K562 (cell line): ENCODE measurements around the gene IL10RB. TPM values are rescaled to one million over a fixed set of nuclear protein-coding genes. Genes with fewer than 3 reads are reported as not detected.

Source experiments
- ATAC-seq: fragments of 200-7000 bp; cut with Tn5 transposase; 3 replicates; pipeline ENCODE4 v1.9.1; 2020; ENCODE audit warnings: moderate library complexity
- BruUV-seq: library from RNA; stranded (reverse); fragments of 400-500 nt; replicated peaks from 2 replicates; lab custom pipeline; 2021; lab: Mats Ljungman, UMichigan
- CTCF ChIA-PET: fragments of 300-600 bp; formaldehyde crosslinking; extraction: SDS; loops from one replicate; lab custom pipeline; 2021; ENCODE audit warnings: low intra/inter-chr PET ratio; lab: Yijun Ruan, JAX
- POLR2A ChIA-PET: fragments of 300-600, 350-650 bp; sonication (Branson Sonifier 250); formaldehyde crosslinking; extraction: SDS; loops from one replicate; lab custom pipeline; 2021; ENCODE audit warnings: antibody characterized with exemption, inconsistent platforms; lab: Yijun Ruan, JAX
- DNase-seq, 4 experiments: peaks; one replicate each; pipeline versions ENCODE4 v3.0.0 to v3.0.0-alpha.2; 2011 to 2018; ENCODE audit warnings: low spot score in 3 of 4, mixed read lengths in 3 of 4; ENCODE audit errors: extremely low read depth in 1 of 4
- FAIRE-seq: peaks from 2 replicates; lab custom pipeline; 2011; peaks lifted over from hg19 to GRCh38; lab: Jason Lieb, UNC
- H2AFZ ChIP-seq: 2 replicates; pipeline ENCODE4 v1.6.0; 2011; ENCODE audit warnings: low read depth, low read length, control low read depth, inconsistent platforms
- H3K27ac ChIP-seq: fragments of 200-600 bp; 3 replicates; pipeline ENCODE4 v1.8.0; 2011; ENCODE audit warnings: low read depth, mild to moderate bottlenecking, control low read depth, inconsistent platforms, low read length, moderate library complexity, mixed read lengths; ENCODE audit errors: extremely low read depth
- H3K27me3 ChIP-seq, 2 experiments: fragments of 300-600 bp in 1 of 2; 2 replicates in 1 of 2; 3 replicates in 1 of 2; pipeline versions ENCODE4 v1.6.0 to v1.8.0; 2011; ENCODE audit warnings: inconsistent platforms in 2 of 2, low read length in 2 of 2, mild to moderate bottlenecking in 1 of 2, mixed read lengths in 1 of 2, moderate library complexity in 1 of 2; ENCODE audit not compliant: control insufficient read depth in 2 of 2, insufficient read depth in 2 of 2
- H3K36me3 ChIP-seq: fragments of 300-600 bp; 3 replicates; pipeline ENCODE4 v1.8.0; 2011; ENCODE audit warnings: mild to moderate bottlenecking, low read length, inconsistent platforms; ENCODE audit not compliant: control insufficient read depth, insufficient read depth
- H3K4me1 ChIP-seq, 2 experiments: fragments of 200-600 bp in 1 of 2; replicated peaks in 1 of 2; 2 replicates in 1 of 2; 3 replicates in 1 of 2; pipeline versions ENCODE4 v1.5.1 to v1.8.0; 2011; ENCODE audit warnings: inconsistent platforms in 2 of 2, low read length in 2 of 2, mild to moderate bottlenecking in 1 of 2, mixed read lengths in 1 of 2, moderate library complexity in 1 of 2; ENCODE audit not compliant: control insufficient read depth in 2 of 2, insufficient read depth in 2 of 2
- H3K4me2 ChIP-seq: 2 replicates; pipeline ENCODE4 v1.6.1; 2011; ENCODE audit warnings: low read length, control low read depth, inconsistent platforms, mixed read lengths; ENCODE audit not compliant: insufficient read depth
- H3K4me3 ChIP-seq: fragments of 200-600 bp; sonication (generic), shearing (Covaris generic); 2 replicates; pipeline ENCODE4 v1.5.1; 2016; ENCODE audit warnings: control low read depth, inconsistent platforms
- H3K79me2 ChIP-seq: fragments of 200-600 bp; 3 replicates; pipeline ENCODE4 v1.8.0; 2011; ENCODE audit warnings: low read length, inconsistent platforms; ENCODE audit not compliant: control insufficient read depth, insufficient read depth
- H3K9ac ChIP-seq, 2 experiments: 2 replicates each; pipeline versions ENCODE4 v1.6.0 to v1.6.1; 2011; ENCODE audit warnings: low read depth in 2 of 2, low read length in 2 of 2, control low read depth in 1 of 2, inconsistent platforms in 1 of 2, mild to moderate bottlenecking in 1 of 2, mixed read lengths in 1 of 2; ENCODE audit not compliant: insufficient read depth in 1 of 2
- H3K9me1 ChIP-seq: one replicate; pipeline ENCODE4 v1.6.0; 2011; ENCODE audit warnings: inconsistent platforms, mild to moderate bottlenecking, low read length, moderate library complexity; ENCODE audit not compliant: control insufficient read depth, insufficient read depth
- H3K9me3 ChIP-seq: replicated peaks from 2 replicates; pipeline ENCODE4 v1.5.1; 2011; ENCODE audit warnings: low read depth, low read length, inconsistent platforms; ENCODE audit not compliant: control insufficient read depth, insufficient read depth
- H4K20me1 ChIP-seq: replicated peaks from 2 replicates; pipeline ENCODE4 v1.6.1; 2011; ENCODE audit warnings: low read length, inconsistent platforms, mixed read lengths; ENCODE audit not compliant: control insufficient read depth, insufficient read depth
- ARID2 ChIP-seq: fragments of 450-650 bp; IDR thresholded peaks from 2 replicates; pipeline ENCODE4 v1.6.1; 2017; ENCODE audit warnings: antibody characterized with exemption, mild to moderate bottlenecking
- CCNT2 ChIP-seq: IDR thresholded peaks from 2 replicates; pipeline ENCODE4 v1.6.1; 2011; ENCODE audit warnings: borderline replicate concordance, low read depth, mild to moderate bottlenecking, moderate library complexity, mixed read lengths, low read length; ENCODE audit not compliant: insufficient read length; ENCODE audit errors: extremely low read depth
- CEBPG ChIP-seq, 3 experiments: fragments of 200-800 bp in 1 of 3; sonication (Bioruptor generic) in 1 of 3; sonication (generic) in 1 of 3; formaldehyde crosslinking in 1 of 3; IDR thresholded peaks in 2 of 3; conservative IDR thresholded peaks in 1 of 3; 2 replicates each; pipeline versions ENCODE4 v1.6.1 to v1.8.0; 2016 to 2022; ENCODE audit warnings: missing compliant biosample characterization in 2 of 3, missing genetic modification characterization in 2 of 3, mild to moderate bottlenecking in 1 of 3, missing genetic modification reagents in 1 of 3
- CEBPZ ChIP-seq: fragments of 150-350 bp; IDR thresholded peaks from 2 replicates; pipeline ENCODE4 v1.6.1; 2014; ENCODE audit warnings: low read depth, mild to moderate bottlenecking, low read length, borderline replicate concordance
- FOXA1 ChIP-seq: fragments of 450-650 bp; IDR thresholded peaks from 2 replicates; pipeline ENCODE4 v1.6.1; 2016; ENCODE audit warnings: mild to moderate bottlenecking, borderline replicate concordance
- FOXJ2 ChIP-seq: fragments of 200-800 bp; sonication (Bioruptor generic); IDR thresholded peaks from 2 replicates; pipeline ENCODE4 v1.6.1; 2016; ENCODE audit warnings: missing genetic modification characterization, missing compliant biosample characterization
- FOXJ3 ChIP-seq: sonication (generic); formaldehyde crosslinking; IDR thresholded peaks from 2 replicates; pipeline ENCODE4 v1.4.0; 2020; ENCODE audit warnings: mild to moderate bottlenecking, missing genetic modification reagents
- HDAC1 ChIP-seq, 2 experiments: fragments of 450-650 bp; IDR thresholded peaks; 2 replicates each; pipeline ENCODE4 v1.6.1; 2016 to 2017; ENCODE audit warnings: inconsistent platforms in 1 of 2, mild to moderate bottlenecking in 1 of 2, moderate library complexity in 1 of 2
- HDAC3 ChIP-seq: fragments of 450-650 bp; IDR thresholded peaks from 2 replicates; pipeline ENCODE4 v1.6.1; 2018; ENCODE audit warnings: borderline replicate concordance, mild to moderate bottlenecking, moderate library complexity; ENCODE audit not compliant: partially characterized antibody
- KDM4B ChIP-seq, 2 experiments: fragments of 450-650 bp in 1 of 2; sonication (generic) in 1 of 2; IDR thresholded peaks; 2 replicates each; pipeline ENCODE4 v1.6.1; 2016 to 2017; ENCODE audit warnings: borderline replicate concordance in 2 of 2, antibody characterized with exemption in 1 of 2, low read depth in 1 of 2, mild to moderate bottlenecking in 1 of 2
- MEF2A ChIP-seq: IDR thresholded peaks from 2 replicates; pipeline ENCODE4 v1.6.1; 2011; ENCODE audit warnings: low read depth, mild to moderate bottlenecking, low read length, moderate library complexity; ENCODE audit not compliant: control insufficient read depth
- NCOA1 ChIP-seq: fragments of 450-650 bp; IDR thresholded peaks from 2 replicates; pipeline ENCODE4 v1.6.1; 2016; ENCODE audit warnings: low read depth
- RBM14 ChIP-seq: fragments of 200-400 bp; formaldehyde crosslinking; IDR thresholded peaks from 2 replicates; pipeline ENCODE4 v1.6.1; 2018; ENCODE audit warnings: low read depth, mild to moderate bottlenecking, low read length, moderate library complexity, borderline replicate concordance; ENCODE audit not compliant: insufficient read depth
- SNAPC5 ChIP-seq: fragments of 250-450 bp; sonication (Bioruptor Pico); IDR thresholded peaks from 2 replicates; pipeline ENCODE4 v1.8.0; 2021; ENCODE audit warnings: moderate library complexity, mild to moderate bottlenecking, inconsistent platforms
- TCF7L2 ChIP-seq: fragments of 150-350 bp; IDR thresholded peaks from 2 replicates; pipeline ENCODE4 v1.6.1; 2016; ENCODE audit warnings: low read depth, mild to moderate bottlenecking, low read length, moderate library complexity
- ZNF583 ChIP-seq: fragments of 250-450 bp; sonication (Bioruptor Pico); IDR thresholded peaks from 2 replicates; pipeline ENCODE4 v1.4.0; 2020
- WGBS: fragments of 100-300 bp; shearing (Covaris generic); methylation state at CpG from one replicate; pipeline ENCODE4 v1.1.6; 2016; ENCODE audit warnings: low coverage, mixed read lengths; ENCODE audit not compliant: insufficient coverage; ENCODE audit errors: missing lambda C conversion rate; 5-methylcytosine and 5-hydroxymethylcytosine counted together
- in situ Hi-C: fragments of 300-500 bp; cut with MboI; formaldehyde crosslinking; loops from 4 replicates; pipeline ENCODE4 v1.15.0; 2018; ENCODE audit warnings: inconsistent platforms, mixed read lengths
- intact Hi-C: fragments of 100-400 bp; cut with micrococcal nuclease; formaldehyde crosslinking; loops from 2 replicates; pipeline ENCODE4 v1.14.2; 2022
- polyA plus RNA-seq, 8 experiments: library from polyadenylated mRNA; depleted of rRNA in 4 of 8; stranded (reverse) in 5 of 8; unstranded in 3 of 8; fragments of >200 nt; fragmentation: Nextera tagmentation in 2 of 8; fragmentation: Illumina TruSeq in 1 of 8; extraction: Ambion mirVana in 2 of 8; extraction: Trizol in 1 of 8; gene quantifications; 2 replicates each; pipeline versions ENCODE4 v1.2.1 to v1.2.3, GENCODE V29; 2011 to 2014; ENCODE audit warnings: inconsistent platforms in 1 of 8, missing spikeins in 1 of 8
- total RNA-seq, 7 experiments: library from RNA; depleted of rRNA in 6 of 7; stranded (reverse); fragments of >200 nt in 6 of 7; fragmentation: Illumina TruSeq in 2 of 7; extraction: Trizol in 2 of 7; gene quantifications; 2 replicates each; pipeline versions ENCODE4 v1.2.1 to v1.2.3, GENCODE V29; 2011 to 2021; ENCODE audit warnings: low replicate concordance in 1 of 7

Gene IL10RB
- total and polyA plus RNA-seq, 9 of the 15 experiments (the other 6 are each of a cell fraction or from before 2014, with no cell fraction given), result 10.9 to 33.8 (median 23.0) TPM

- TF ChIP-seq HDAC3 (no peak), MEF2A (no peak), ARID2 (no peak), RBM14 (no peak), ZNF583 (CRISPR knock-in tag) (no peak), CCNT2 (no peak), FOXA1 (no peak), FOXJ2 (no peak), KDM4B (IDR thresholded peaks at IDR 0.05; ENCODE audit: borderline replicate concordance in 2 of 2, low read depth in 1 of 2) (no peak)
Observed at GRCh38 chr21:33264561-33264960, 1.6 kb upstream of the IL10RB start (continued).

GRCh38 chr21:33265664-33266049 is 510 bp upstream of the IL10RB start:
- in situ Hi-C loops, result no loop called here
- Histone ChIP-seq H3K9ac (peak overlapping the region; percentile 74 to 94), H3K79me2 (peaks cover 10% of the 10 kb centered on the region), H3K36me3 (peaks cover 22% of the 10 kb centered on the region; the same call in 1 of the 3 replicates), H4K20me1 (peaks cover 5% of the 10 kb centered on the region; the same call in 1 of the 2 replicates), H2AFZ (peak overlapping the region; percentile 90), H3K4me1 (peaks cover 5 to 17% of the 10 kb centered on the region in 2 experiments; a peak in 4 of 5 replicates), H3K9me3 (no peaks in the 10 kb centered on the region), H3K4me3 (peak overlapping the region; percentile 93), H3K27ac (peak overlapping the region; percentile 41; the same call in 2 of the 3 replicates), H3K27me3 (no peaks in the 10 kb centered on the region), H3K4me2 (peak overlapping the region; percentile 89), H3K9me1 (no peaks in the 10 kb centered on the region)
- ChIA-PET POLR2A (interaction anchor here (0.7 to 3.3 kb wide), 5 partner anchors 11 to 96 kb away, joined by 3 to 13 read pairs (median 3); no protein-coding TSS in a partner anchor), CTCF (interaction anchor here (0.6 kb wide), 1 partner anchor 54 kb away, joined by 3 read pairs; no protein-coding TSS in a partner anchor)
- BruUV-seq, result no TSS peak
- FAIRE-seq, result peak; percentile 49
- peak in 2 of 4 experiments; percentile 30 to 48 for DNase-seq
- 38% methylated on average over 12 of the region's 12 CpGs for WGBS
- intact Hi-C loops, result loop anchor here (5.0 kb wide), 2 partner anchors 68 to 97 kb away; no protein-coding TSS in a partner anchor
- ATAC-seq, result peak; percentile 41
- TF ChIP-seq TCF7L2, result no peak
- no peak for TF ChIP-seq CEBPZ
- TF ChIP-seq FOXJ3 (CRISPR knock-in tag), result no peak
- no peak for TF ChIP-seq HDAC1 (IDR thresholded peaks at IDR 0.05)
- TF ChIP-seq NCOA1, result no peak
- TF ChIP-seq SNAPC5 (CRISPR knock-in tag), result no peak
- peak; percentile 13; the same call in 1 of the 2 replicates for TF ChIP-seq CEBPG (CRISPR knock-in tag; IDR thresholded peaks at IDR 0.05)
- no peak for TF ChIP-seq CEBPG (tag; conservative IDR thresholded peaks at IDR 0.05 in 1 of 2, IDR thresholded peaks at IDR 0.05 in 1 of 2)
